Activated CD8-positive, alpha-beta T cell treated with anti-CD3 and anti-CD28 coated beads for 36 hours (primary cell): ENCODE results near the gene FKBP5. TPM values are rescaled to one million over a fixed set of nuclear protein-coding genes. Genes with fewer than 3 reads are reported as not detected.

Source experiments
- ATAC-seq: fragments of 200-7000 bp; cut with Tn5 transposase; one replicate; pipeline ENCODE4 v1.10.0; 2021; ENCODE audit warnings: mild to moderate bottlenecking, moderate library complexity
- CTCF ChIA-PET: fragments of 350-600 bp; sonication (Branson Sonifier 250); formaldehyde crosslinking; loops from one replicate; lab custom pipeline; 2021; ENCODE audit warnings: antibody characterized with exemption; lab: Charles Lee
- POLR2A ChIA-PET: fragments of 350-600 bp; sonication (Branson Sonifier 250); formaldehyde crosslinking; loops from one replicate; lab custom pipeline; 2021; ENCODE audit warnings: antibody characterized with exemption; lab: Charles Lee
- DNase-seq: peaks from one replicate; pipeline ENCODE4 v3.0.0-alpha.2; 2020
- H3K27ac Mint-ChIP-seq: one replicate; pipeline ENCODE4 v1.8.0; 2021; ENCODE audit warnings: mild to moderate bottlenecking, mixed read lengths
- H3K27me3 Mint-ChIP-seq: one replicate; pipeline ENCODE4 v1.8.0; 2021; ENCODE audit warnings: mixed read lengths
- H3K36me3 Mint-ChIP-seq: one replicate; pipeline ENCODE4 v1.8.0; 2021; ENCODE audit warnings: low read depth, mixed read lengths
- H3K4me1 Mint-ChIP-seq: one replicate; pipeline ENCODE4 v1.8.0; 2021; ENCODE audit warnings: low read depth, mixed read lengths
- H3K4me3 Mint-ChIP-seq: one replicate; pipeline ENCODE4 v1.8.0; 2021; ENCODE audit warnings: mild to moderate bottlenecking, moderate library complexity, mixed read lengths
- H3K9me3 Mint-ChIP-seq: one replicate; pipeline ENCODE4 v1.8.0; 2021; ENCODE audit warnings: mixed read lengths
- intact Hi-C: fragments of 100-400 bp; cut with micrococcal nuclease; formaldehyde crosslinking; loops from one replicate; pipeline ENCODE4 v1.10.0; 2022
- total RNA-seq, 2 experiments: library from RNA; stranded (reverse); gene quantifications; one replicate each; pipeline ENCODE4 v1.2.3, GENCODE V29; 2021
- TF ChIP-seq, protein P1 (sequence below): fragments of 200-600 bp; IDR thresholded peaks from one replicate; pipeline ENCODE4 v1.8.0; 2022; ENCODE audit warnings: antibody characterized with exemption, mild to moderate bottlenecking

Gene FKBP5
- total RNA-seq, 2 experiments from 2014 or later, result 90.6 to 93.4 TPM

DNA sequence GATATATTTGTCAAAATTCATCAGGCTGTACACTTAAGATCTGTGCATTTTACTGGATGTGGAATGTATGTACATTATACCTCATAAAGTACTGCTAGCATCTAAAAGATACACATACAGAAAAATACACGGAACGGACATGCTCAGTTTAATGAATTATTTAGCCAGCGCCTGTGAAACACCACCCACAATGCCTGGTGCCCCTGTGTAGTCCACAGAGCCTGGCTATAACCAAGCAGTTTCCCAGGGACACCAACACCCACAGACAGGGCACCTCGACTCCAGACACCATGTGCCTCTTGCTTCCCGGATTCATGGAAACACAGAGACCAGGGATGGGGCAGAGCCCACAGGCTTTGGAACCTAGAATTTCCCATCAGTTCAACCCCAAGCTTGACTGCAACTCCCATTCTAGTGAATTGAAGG lies 30.7 kb upstream of the FKBP5 start:
- no peaks in the 10 kb centered on the region for H3K36me3 Mint-ChIP-seq
- TF ChIP-seq, protein P1, sequence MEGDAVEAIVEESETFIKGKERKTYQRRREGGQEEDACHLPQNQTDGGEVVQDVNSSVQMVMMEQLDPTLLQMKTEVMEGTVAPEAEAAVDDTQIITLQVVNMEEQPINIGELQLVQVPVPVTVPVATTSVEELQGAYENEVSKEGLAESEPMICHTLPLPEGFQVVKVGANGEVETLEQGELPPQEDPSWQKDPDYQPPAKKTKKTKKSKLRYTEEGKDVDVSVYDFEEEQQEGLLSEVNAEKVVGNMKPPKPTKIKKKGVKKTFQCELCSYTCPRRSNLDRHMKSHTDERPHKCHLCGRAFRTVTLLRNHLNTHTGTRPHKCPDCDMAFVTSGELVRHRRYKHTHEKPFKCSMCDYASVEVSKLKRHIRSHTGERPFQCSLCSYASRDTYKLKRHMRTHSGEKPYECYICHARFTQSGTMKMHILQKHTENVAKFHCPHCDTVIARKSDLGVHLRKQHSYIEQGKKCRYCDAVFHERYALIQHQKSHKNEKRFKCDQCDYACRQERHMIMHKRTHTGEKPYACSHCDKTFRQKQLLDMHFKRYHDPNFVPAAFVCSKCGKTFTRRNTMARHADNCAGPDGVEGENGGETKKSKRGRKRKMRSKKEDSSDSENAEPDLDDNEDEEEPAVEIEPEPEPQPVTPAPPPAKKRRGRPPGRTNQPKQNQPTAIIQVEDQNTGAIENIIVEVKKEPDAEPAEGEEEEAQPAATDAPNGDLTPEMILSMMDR, result no peak
- peak overlapping the region; percentile 88 for H3K27ac Mint-ChIP-seq
- no peaks in the 10 kb centered on the region for H3K27me3 Mint-ChIP-seq
- no peaks in the 10 kb centered on the region for H3K9me3 Mint-ChIP-seq
- ATAC-seq (peak; percentile 18), DNase-seq (peak; percentile 27)
- peak overlapping the region; percentile 72 for H3K4me3 Mint-ChIP-seq
- H3K4me1 Mint-ChIP-seq, result peaks cover 56% of the 10 kb centered on the region
- intact Hi-C loops, result no loop called here
- ChIA-PET POLR2A (interaction anchor here (1.1 to 11.0 kb wide), 5 partner anchors 9 to 75 kb away, joined by 3 to 95 read pairs (median 4); no protein-coding TSS in a partner anchor), CTCF (interaction anchor here (0.9 to 2.4 kb wide), 3 partner anchors 13 to 117 kb away, joined by 3 to 13 read pairs (median 5); partner anchors contain the start of gene ARMC12)

DNA sequence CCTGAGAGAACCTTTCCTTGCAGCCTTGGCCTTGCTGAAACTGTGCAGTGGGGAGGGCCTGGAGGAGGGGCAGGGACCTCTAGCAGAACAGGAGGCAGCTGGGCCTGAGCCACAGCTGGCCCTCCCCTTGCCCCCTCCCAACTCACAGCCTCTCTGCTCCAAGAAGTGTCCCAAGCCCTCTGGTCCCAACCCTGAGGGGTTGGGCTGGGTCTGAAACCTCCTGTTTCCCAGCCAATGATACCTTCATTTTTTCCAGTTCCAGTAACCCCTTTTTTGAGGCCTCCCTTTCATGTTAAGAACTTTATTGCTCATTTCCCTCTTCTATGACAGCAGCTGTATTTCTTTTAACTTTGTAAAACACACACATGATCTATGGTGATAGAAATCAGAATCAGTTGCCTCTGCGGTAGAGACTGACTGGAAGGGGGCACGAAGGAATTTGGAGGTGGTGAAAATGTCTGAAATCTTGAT lies 30.2 kb upstream of the FKBP5 start:
- peak overlapping the region; percentile 72 for H3K4me3 Mint-ChIP-seq
- TF ChIP-seq, protein P1, result no peak
- DNase-seq, result peak; percentile 55
- ATAC-seq, result peak; percentile 69
- POLR2A ChIA-PET, result interaction anchor here (0.8 to 11.0 kb wide), 6 partner anchors 9 to 129 kb away, joined by 3 to 95 read pairs (median 4); no protein-coding TSS in a partner anchor
- H3K4me1 Mint-ChIP-seq, result peaks cover 52% of the 10 kb centered on the region
- peak overlapping the region; percentile 88 for H3K27ac Mint-ChIP-seq
- no peaks in the 10 kb centered on the region for H3K27me3 Mint-ChIP-seq
- intact Hi-C loops, result no loop called here
- CTCF ChIA-PET, result interaction anchor here (0.7 to 2.4 kb wide), 3 partner anchors 18 to 116 kb away, joined by 3 to 13 read pairs (median 3); partner anchors contain the start of gene ARMC12
- no peaks in the 10 kb centered on the region for H3K36me3 Mint-ChIP-seq
- no peaks in the 10 kb centered on the region for H3K9me3 Mint-ChIP-seq

DNA sequence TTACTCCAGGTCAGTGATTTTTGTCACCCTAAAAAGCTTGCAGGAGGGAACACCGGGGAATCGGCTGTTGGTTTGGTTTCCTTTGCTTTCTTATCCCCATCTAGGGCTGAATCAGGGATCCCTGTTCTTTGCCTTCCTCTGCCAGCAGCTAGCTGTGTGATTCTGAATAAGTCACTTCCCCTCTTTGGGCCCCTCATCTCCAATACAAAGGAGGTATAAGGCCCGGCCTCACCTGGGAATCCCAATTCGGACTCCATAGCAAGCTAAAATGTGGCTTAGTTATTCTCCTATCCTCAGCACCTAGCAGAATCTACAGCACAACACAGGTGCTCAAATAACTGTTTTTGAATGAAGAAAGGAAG lies 29.6 kb upstream of the FKBP5 start:
- H3K4me3 Mint-ChIP-seq, result peak overlapping the region; percentile 72
- no peak for DNase-seq

DNA sequence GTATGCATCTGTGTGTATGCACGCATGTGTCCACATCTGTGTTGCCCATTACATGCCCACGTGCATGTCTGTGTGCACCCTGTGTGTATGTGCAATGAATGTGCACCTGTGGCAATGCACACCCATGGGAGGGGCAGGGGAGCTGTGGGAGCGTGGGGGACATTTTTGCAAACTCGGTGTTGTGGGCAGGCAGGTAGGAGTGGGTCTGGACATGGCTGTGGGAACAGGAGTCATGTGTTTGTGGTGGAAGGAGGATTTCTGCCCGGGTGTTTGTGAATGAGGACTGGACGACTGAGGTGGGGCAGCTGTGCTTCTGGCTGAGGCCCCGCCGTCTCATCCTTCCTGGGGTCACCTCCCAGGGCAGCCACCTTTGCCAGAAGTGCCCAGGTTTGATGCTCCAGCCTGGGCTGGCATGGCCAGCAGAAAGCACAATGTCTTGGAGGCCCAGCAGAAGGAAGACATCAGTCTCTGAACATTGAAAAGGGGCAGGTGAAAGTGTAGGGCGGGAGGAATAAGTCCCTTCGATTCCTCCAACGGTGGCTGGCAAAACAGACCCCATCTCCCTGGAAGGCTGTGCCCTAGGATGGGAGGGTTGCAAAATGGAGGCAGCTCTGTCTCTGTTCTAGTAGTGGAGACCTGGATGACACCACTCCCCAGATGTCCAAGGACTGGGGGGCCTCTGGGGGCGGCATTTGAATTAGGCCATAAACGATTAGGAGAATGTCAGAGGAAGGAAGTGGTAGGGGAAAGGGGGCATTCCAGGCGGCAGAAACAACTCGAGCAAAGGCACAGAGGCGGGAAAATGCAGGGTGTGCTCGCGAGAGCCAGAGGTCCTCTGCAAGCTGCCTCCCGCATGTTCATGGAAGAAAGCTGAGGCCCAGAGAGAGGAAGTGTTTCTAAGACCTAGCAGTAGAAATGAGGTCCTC lies 29.0 kb upstream of the FKBP5 start:
- Mint-ChIP-seq H3K9me3 (no peaks in the 10 kb centered on the region), H3K4me1 (peaks cover 59% of the 10 kb centered on the region), H3K27ac (peak overlapping the region; percentile 88), H3K27me3 (no peaks in the 10 kb centered on the region), H3K36me3 (no peaks in the 10 kb centered on the region), H3K4me3 (peak overlapping the region; percentile 72)
- DNase-seq (peak; percentile 40), ATAC-seq (no peak)
- TF ChIP-seq, protein P1, result no peak
- CTCF ChIA-PET, result interaction anchor here (1.1 to 2.4 kb wide), 5 partner anchors 9 to 115 kb away, joined by 3 to 13 read pairs (median 3); partner anchors contain the start of gene ARMC12
- intact Hi-C loops, result no loop called here
- POLR2A ChIA-PET, result interaction anchor here (1.0 to 11.0 kb wide), 6 partner anchors 11 to 127 kb away, joined by 3 to 95 read pairs (median 4); no protein-coding TSS in a partner anchor

More for the DNA sequence above, 29.6 kb upstream of the FKBP5 start:
- ChIA-PET CTCF (interaction anchor here (0.7 to 2.4 kb wide), 3 partner anchors 19 to 116 kb away, joined by 3 to 13 read pairs (median 3); partner anchors contain the start of gene ARMC12), POLR2A (interaction anchor here (0.8 to 11.0 kb wide), 5 partner anchors 10 to 128 kb away, joined by 3 to 95 read pairs (median 4); no protein-coding TSS in a partner anchor)
- peaks cover 56% of the 10 kb centered on the region for H3K4me1 Mint-ChIP-seq
- H3K27me3 Mint-ChIP-seq, result no peaks in the 10 kb centered on the region
- no peaks in the 10 kb centered on the region for H3K36me3 Mint-ChIP-seq
- H3K27ac Mint-ChIP-seq, result peak overlapping the region; percentile 88
- ATAC-seq, result no peak
- H3K9me3 Mint-ChIP-seq, result no peaks in the 10 kb centered on the region
- intact Hi-C loops, result no loop called here
- TF ChIP-seq, protein P1, result no peak
